Stimulated activated naive CD8-positive, alpha-beta T cell treated with anti-CD3 and anti-CD28 coated beads, Interleukin-15, amount 100 ng/mL, for 72 hours (primary cell): ENCODE data around the gene CLEC18C.
"Not testable (repeated sequence)": the region's sequence is repeated elsewhere in the genome, so short reads cannot be mapped to it uniquely, and the experiment has no call there.

Experiments
- ATAC-seq: fragments of 150-1000 bp; cut with Tn5 transposase; 2 replicates; pipeline ENCODE4 v1.10.0; 2021; ENCODE audit warnings: mild to moderate bottlenecking, moderate library complexity
- DNase-seq, 2 donors: peaks; one replicate each; pipeline ENCODE4 v3.0.0; 2021 to 2022
- H3K27ac Mint-ChIP-seq, 2 donors: one replicate each; pipeline ENCODE4 v1.8.0; 2022; ENCODE audit warnings: mild to moderate bottlenecking in 2 of 2, mixed read lengths in 2 of 2, moderate library complexity in 2 of 2
- H3K27me3 Mint-ChIP-seq: one replicate; pipeline ENCODE4 v1.8.0; 2022; ENCODE audit warnings: mixed read lengths
- H3K4me1 Mint-ChIP-seq: one replicate; pipeline ENCODE4 v1.8.0; 2022; ENCODE audit warnings: mild to moderate bottlenecking, mixed read lengths
- H3K4me3 Mint-ChIP-seq, 2 donors: one replicate each; pipeline ENCODE4 v1.8.0; 2022; ENCODE audit warnings: mild to moderate bottlenecking in 2 of 2, mixed read lengths in 2 of 2, moderate library complexity in 1 of 2
- H3K9me3 Mint-ChIP-seq, 2 donors: one replicate each; pipeline ENCODE4 v1.8.0; 2022; ENCODE audit warnings: mixed read lengths in 2 of 2

The CLEC18C gene

GRCh38 chr16:70156207-70156978 is 17.2 kb upstream of the CLEC18C start:
- no peak for ATAC-seq
- Mint-ChIP-seq H3K4me3 (no peak overlapping the region), H3K27ac (peak overlapping the region in 1 of 2 donors; percentile 49), H3K9me3 (no peaks in the 10 kb centered on the region), H3K27me3 (no peaks in the 10 kb centered on the region), H3K4me1 (no peaks in the 10 kb centered on the region)
- DNase-seq: no peak

GRCh38 chr16:70157105-70157476 is 16.5 kb upstream of the CLEC18C start:
- no peaks in the 10 kb centered on the region for H3K27me3 Mint-ChIP-seq
- no peaks in the 10 kb centered on the region for H3K4me1 Mint-ChIP-seq
- ATAC-seq (no peak), DNase-seq (no peak)
- H3K9me3 Mint-ChIP-seq: no peaks in the 10 kb centered on the region
- H3K4me3 Mint-ChIP-seq: no peak overlapping the region
- H3K27ac Mint-ChIP-seq: peak overlapping the region in 1 of 2 donors; percentile 61

GRCh38 chr16:70157477-70158260 is 15.9 kb upstream of the CLEC18C start:
- Mint-ChIP-seq H3K4me3 (no peak overlapping the region), H3K4me1 (no peaks in the 10 kb centered on the region), H3K27ac (peak overlapping the region; percentile 47 to 61), H3K9me3 (no peaks in the 10 kb centered on the region), H3K27me3 (no peaks in the 10 kb centered on the region)
- no peak for DNase-seq
- no peak for ATAC-seq

GRCh38 chr16:70158261-70158939 is 15.2 kb upstream of the CLEC18C start:
- Mint-ChIP-seq H3K27ac (peak overlapping the region in 1 of 2 donors; percentile 14), H3K9me3 (no peaks in the 10 kb centered on the region)
- DNase-seq: no peak

GRCh38 chr16:70159355-70160348 is 13.9 kb upstream of the CLEC18C start:
- H3K9me3 Mint-ChIP-seq: no peaks in the 10 kb centered on the region
- no peak for DNase-seq
- no peak overlapping the region for H3K27ac Mint-ChIP-seq
- H3K4me1 Mint-ChIP-seq: no peaks in the 10 kb centered on the region
- ATAC-seq: no peak
- no peak overlapping the region for H3K4me3 Mint-ChIP-seq
- no peaks in the 10 kb centered on the region for H3K27me3 Mint-ChIP-seq

More at GRCh38 chr16:70158261-70158939, 15.2 kb upstream of the CLEC18C start:
- ATAC-seq: no peak
- Mint-ChIP-seq H3K4me1 (no peaks in the 10 kb centered on the region), H3K27me3 (no peaks in the 10 kb centered on the region), H3K4me3 (no peak overlapping the region)

GRCh38 chr16:70160388-70160787 is 13.2 kb upstream of the CLEC18C start:
- H3K9me3 Mint-ChIP-seq: no peaks in the 10 kb centered on the region
- no peak overlapping the region for H3K27ac Mint-ChIP-seq
- ATAC-seq: no peak
- H3K4me1 Mint-ChIP-seq: peaks cover 6% of the 10 kb centered on the region
- no peak overlapping the region for H3K4me3 Mint-ChIP-seq
- H3K27me3 Mint-ChIP-seq: no peaks in the 10 kb centered on the region
- DNase-seq: no peak

- DNase-seq (no peak), ATAC-seq (no peak)
- Mint-ChIP-seq H3K27me3 (no peaks in the 10 kb centered on the region), H3K9me3 (no peaks in the 10 kb centered on the region), H3K4me3 (no peak overlapping the region), H3K4me1 (peaks cover 6% of the 10 kb centered on the region), H3K27ac (no peak overlapping the region)
Measured at GRCh38 chr16:70160821-70161220, 12.8 kb upstream of the CLEC18C start.

GRCh38 chr16:70161350-70161749 is 12.2 kb upstream of the CLEC18C start:
- ATAC-seq: no peak
- Mint-ChIP-seq H3K4me3 (no peak overlapping the region), H3K4me1 (peaks cover 6% of the 10 kb centered on the region), H3K27ac (peak overlapping the region in 1 of 2 donors; percentile 10), H3K9me3 (no peaks in the 10 kb centered on the region), H3K27me3 (no peaks in the 10 kb centered on the region)
- DNase-seq: no peak

GRCh38 chr16:70162041-70162451 is 11.5 kb upstream of the CLEC18C start:
- Mint-ChIP-seq H3K27ac (peak overlapping the region in 1 of 2 donors; percentile 12), H3K4me1 (peaks cover 6% of the 10 kb centered on the region)
- no peak for DNase-seq

GRCh38 chr16:70163596-70163995 is 10.0 kb upstream of the CLEC18C start:
- ATAC-seq (no peak), DNase-seq (no peak)
- no peaks in the 10 kb centered on the region for H3K27me3 Mint-ChIP-seq
- H3K4me1 Mint-ChIP-seq: peaks cover 6% of the 10 kb centered on the region
- H3K4me3 Mint-ChIP-seq: no peak overlapping the region
- H3K27ac Mint-ChIP-seq: no peak overlapping the region
- H3K9me3 Mint-ChIP-seq: no peaks in the 10 kb centered on the region

More at GRCh38 chr16:70162041-70162451, 11.5 kb upstream of the CLEC18C start:
- Mint-ChIP-seq H3K4me3 (no peak overlapping the region), H3K9me3 (no peaks in the 10 kb centered on the region), H3K27me3 (no peaks in the 10 kb centered on the region)
- no peak for ATAC-seq

- not testable (repeated sequence) for H3K4me1 Mint-ChIP-seq, H3K27me3 Mint-ChIP-seq, DNase-seq, H3K9me3 Mint-ChIP-seq, ATAC-seq, H3K4me3 Mint-ChIP-seq, H3K27ac Mint-ChIP-seq
Measured at GRCh38 chr16:70166688-70167087, 6.9 kb upstream of the CLEC18C start.

- not testable (repeated sequence) for H3K4me3 Mint-ChIP-seq, DNase-seq, H3K27me3 Mint-ChIP-seq, H3K27ac Mint-ChIP-seq, H3K4me1 Mint-ChIP-seq, H3K9me3 Mint-ChIP-seq, ATAC-seq
Measured at GRCh38 chr16:70173916-70174315, 329 bp downstream of the CLEC18C start.

GRCh38 chr16:70174387-70174932 is 873 bp downstream of the CLEC18C start:
- not testable (repeated sequence) for H3K4me3 Mint-ChIP-seq, DNase-seq, H3K27me3 Mint-ChIP-seq, H3K4me1 Mint-ChIP-seq, H3K27ac Mint-ChIP-seq, H3K9me3 Mint-ChIP-seq
- ATAC-seq: peak; percentile 58

- H3K27me3 Mint-ChIP-seq, H3K4me1 Mint-ChIP-seq, H3K4me3 Mint-ChIP-seq, H3K9me3 Mint-ChIP-seq, H3K27ac Mint-ChIP-seq, DNase-seq: not testable (repeated sequence)
- ATAC-seq: peak; percentile 64
Measured at GRCh38 chr16:70187858-70188607, 14.4 kb downstream of the CLEC18C start.
